22Rv1 (cell line): ENCODE data around the gene OR5H2.

Experiments used
- H3K27ac ChIP-seq: fragments of 450-650 bp; 2 replicates; pipeline ENCODE4 v1.5.1; 2017
- ZFX ChIP-seq: fragments of 450-650 bp; IDR thresholded peaks from 2 replicates; pipeline ENCODE4 v1.6.1; 2017; ENCODE audit warnings: antibody characterized with exemption, borderline replicate concordance
- TF ChIP-seq, protein P1 (sequence below): fragments of 450-650 bp; IDR thresholded peaks from 2 replicates; pipeline ENCODE4 v1.5.1; 2017; ENCODE audit warnings: mild to moderate bottlenecking

The OR5H2 gene

DNA sequence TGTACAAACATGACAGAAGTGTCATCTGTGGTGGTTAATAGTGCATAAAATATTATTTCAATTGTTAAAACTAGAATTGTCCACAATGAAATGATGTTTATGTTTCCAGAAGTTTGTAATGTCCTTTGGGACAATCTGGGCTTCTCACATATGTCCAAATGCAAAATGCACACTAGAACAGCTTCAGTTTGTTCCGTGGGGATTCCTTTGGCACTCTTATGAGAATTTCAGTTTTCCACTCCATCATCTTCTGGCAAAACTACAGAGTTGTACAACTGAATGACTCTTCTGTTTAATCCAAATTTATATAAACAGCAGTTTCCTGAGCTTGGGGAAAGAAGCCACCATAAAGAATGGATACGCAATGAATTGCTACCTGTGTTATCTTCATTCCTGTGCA, 20.3 kb upstream of the OR5H2 start:
- TF ChIP-seq ZFX, result no peak
- TF ChIP-seq, protein P1, sequence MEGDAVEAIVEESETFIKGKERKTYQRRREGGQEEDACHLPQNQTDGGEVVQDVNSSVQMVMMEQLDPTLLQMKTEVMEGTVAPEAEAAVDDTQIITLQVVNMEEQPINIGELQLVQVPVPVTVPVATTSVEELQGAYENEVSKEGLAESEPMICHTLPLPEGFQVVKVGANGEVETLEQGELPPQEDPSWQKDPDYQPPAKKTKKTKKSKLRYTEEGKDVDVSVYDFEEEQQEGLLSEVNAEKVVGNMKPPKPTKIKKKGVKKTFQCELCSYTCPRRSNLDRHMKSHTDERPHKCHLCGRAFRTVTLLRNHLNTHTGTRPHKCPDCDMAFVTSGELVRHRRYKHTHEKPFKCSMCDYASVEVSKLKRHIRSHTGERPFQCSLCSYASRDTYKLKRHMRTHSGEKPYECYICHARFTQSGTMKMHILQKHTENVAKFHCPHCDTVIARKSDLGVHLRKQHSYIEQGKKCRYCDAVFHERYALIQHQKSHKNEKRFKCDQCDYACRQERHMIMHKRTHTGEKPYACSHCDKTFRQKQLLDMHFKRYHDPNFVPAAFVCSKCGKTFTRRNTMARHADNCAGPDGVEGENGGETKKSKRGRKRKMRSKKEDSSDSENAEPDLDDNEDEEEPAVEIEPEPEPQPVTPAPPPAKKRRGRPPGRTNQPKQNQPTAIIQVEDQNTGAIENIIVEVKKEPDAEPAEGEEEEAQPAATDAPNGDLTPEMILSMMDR, result no peak
- no peak overlapping the region for H3K27ac ChIP-seq

DNA sequence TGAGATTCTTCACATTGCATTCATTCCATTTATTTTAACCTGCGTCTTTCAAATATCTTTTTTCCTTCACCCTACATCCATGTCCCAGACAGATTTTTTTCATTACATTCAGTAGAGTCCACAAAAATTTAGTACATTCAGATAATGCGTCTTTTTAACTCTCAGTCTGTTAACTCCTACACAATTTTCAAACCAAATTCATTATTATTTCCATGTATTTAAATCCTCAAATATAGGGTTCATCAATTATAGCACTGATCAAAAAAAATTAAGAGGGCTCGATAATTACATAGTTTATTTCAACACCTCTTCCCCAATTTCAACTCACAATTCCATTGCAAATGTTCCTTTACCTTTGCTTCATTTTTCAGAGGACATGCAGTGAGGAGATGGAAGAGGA, 18.4 kb upstream of the OR5H2 start, which contains the start of gene OR5H6:
OR5H6 (plus strand) TSS at position 301 of the 400 bp plus-strand sequence; CDS start at position 390, 89 bp downstream.
- TF ChIP-seq, protein P1, result no peak
- no peak for TF ChIP-seq ZFX
- H3K27ac ChIP-seq, result no peak within 1 kb of the TSS

GRCh38 chr3:98269846-98270245, 12.5 kb upstream of the OR5H2 start:
- TF ChIP-seq, protein P1, result no peak
- no peak for TF ChIP-seq ZFX

GRCh38 chr3:98272126-98272525, 10.2 kb upstream of the OR5H2 start:
- no peak for TF ChIP-seq ZFX
- TF ChIP-seq, protein P1, result no peak
- H3K27ac ChIP-seq, result no peak overlapping the region

More at GRCh38 chr3:98269846-98270245, 12.5 kb upstream of the OR5H2 start:
- H3K27ac ChIP-seq, result no peak overlapping the region

DNA sequence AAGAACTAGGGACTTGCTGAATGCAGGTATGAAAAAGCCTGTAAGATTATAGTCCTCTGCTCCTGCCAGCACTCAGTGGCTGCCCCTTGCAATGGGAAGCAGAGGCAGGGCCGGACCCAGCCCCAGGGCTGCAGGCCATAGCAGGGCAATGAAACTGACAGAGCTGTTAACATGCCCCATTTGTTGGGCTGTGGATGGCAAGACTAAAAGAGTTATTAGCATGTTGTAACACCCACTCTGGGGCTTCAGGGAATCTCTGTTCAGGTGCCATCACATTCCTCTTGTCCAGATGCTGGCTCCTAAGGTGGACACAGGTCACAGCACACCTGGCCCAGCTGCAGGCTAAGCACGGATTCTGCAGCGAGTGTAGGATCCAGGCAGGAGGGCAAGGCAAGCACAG, 7.4 kb upstream of the OR5H2 start:
- no peak for TF ChIP-seq ZFX
- TF ChIP-seq, protein P1, result no peak

DNA sequence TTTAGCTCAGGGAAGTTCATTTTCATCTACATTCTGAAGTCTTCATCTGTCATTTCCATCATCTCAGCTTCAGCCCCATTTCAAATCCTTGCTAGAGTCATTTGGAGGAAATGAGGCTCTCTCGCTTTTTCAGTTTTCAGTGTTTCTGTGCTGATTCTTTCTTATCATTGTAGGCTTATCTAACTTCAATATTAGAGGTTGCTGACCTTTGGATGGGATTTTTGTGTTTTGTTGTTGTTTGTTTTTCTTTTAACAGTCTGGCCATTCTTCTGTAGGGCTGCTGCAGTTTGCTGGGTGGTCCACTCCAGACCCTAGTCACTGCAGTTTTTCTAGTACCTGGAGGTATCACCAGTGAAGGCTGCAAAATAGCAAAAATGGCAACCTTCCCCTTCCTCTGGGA, 8.6 kb downstream of the OR5H2 start:
- TF ChIP-seq, protein P1, result no peak
- no peak for TF ChIP-seq ZFX
- no peak overlapping the region for H3K27ac ChIP-seq

More for the DNA sequence above, 7.4 kb upstream of the OR5H2 start:
- no peak overlapping the region for H3K27ac ChIP-seq

DNA sequence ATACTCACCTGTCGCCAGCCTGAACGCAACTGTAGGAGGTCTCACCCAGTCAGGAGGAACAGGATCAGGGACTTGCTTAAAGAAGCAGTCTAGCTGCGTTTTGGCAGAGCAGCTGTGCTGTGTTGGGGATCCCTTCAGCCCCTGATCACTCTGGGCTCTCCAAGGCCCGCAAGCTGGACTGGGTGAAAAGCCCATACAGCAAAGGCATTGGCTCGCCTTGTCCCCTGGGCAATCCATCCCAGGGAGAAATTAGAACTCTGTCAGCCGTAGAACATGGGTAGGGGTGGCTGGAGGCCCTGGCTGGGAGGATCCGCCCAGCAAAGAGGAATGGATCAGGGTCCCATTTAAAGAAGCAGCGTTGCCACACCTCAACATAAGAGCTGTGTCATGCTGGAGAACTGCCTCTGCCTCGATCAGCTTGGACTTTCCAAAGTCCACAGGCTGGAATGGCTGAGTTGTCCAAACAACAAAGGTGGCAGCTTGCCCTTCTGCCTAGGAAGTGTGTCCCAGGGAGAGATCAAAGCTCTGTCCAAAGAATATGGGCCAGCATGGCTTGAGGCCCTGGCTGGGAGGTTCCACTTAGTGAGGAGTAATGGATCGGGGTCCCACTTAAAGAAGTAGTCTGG, 9.1 kb downstream of the OR5H2 start:
- H3K27ac ChIP-seq, result no peak overlapping the region
- TF ChIP-seq, protein P1, result no peak
- TF ChIP-seq ZFX, result no peak
